ENCODE results near the gene CEP112.
"Not testable (repeated sequence)": the region's sequence is repeated elsewhere in the genome, so short reads cannot be mapped to it uniquely, and the experiment has no call there.

The CEP112 gene

GRCh38 chr17:66171172-66171571 is 20.8 kb downstream of the CEP112 start:
- DNase-seq (ENCODE audit: low read depth, low spot score) = no peak
- no peak overlapping the region for H3K4me3 ChIP-seq (ENCODE audit: low read depth, low read length)
- ChIA-PET POLR2A (no interaction called here), CTCF (no interaction called here)
- TF ChIP-seq CTCF (IDR thresholded peaks at IDR 0.05; ENCODE audit: insufficient read depth, low read length, missing control alignments) = no peak

GRCh38 chr17:66169839-66170238 is 22.1 kb downstream of the CEP112 start:
- no peak for TF ChIP-seq CTCF (IDR thresholded peaks at IDR 0.05; ENCODE audit: insufficient read depth, low read length, missing control alignments)
- POLR2A ChIA-PET = no interaction called here
- no peak overlapping the region for H3K4me3 ChIP-seq (ENCODE audit: low read depth, low read length)
- no peak for DNase-seq (ENCODE audit: low read depth, low spot score)
- CTCF ChIA-PET = interaction anchor here (1.8 to 8.5 kb wide), 2 partner anchors 874 to 937 kb away, joined by 7 to 98 read pairs; no protein-coding TSS in a partner anchor

GRCh38 chr17:66167189-66167815 is 24.6 kb downstream of the CEP112 start:
- H3K4me3 ChIP-seq (ENCODE audit: low read depth, low read length) = no peak overlapping the region
- ChIA-PET CTCF (interaction anchor here (0.8 to 8.5 kb wide), 7 partner anchors 17 to 937 kb away, joined by 3 to 107 read pairs (median 3); no protein-coding TSS in a partner anchor), POLR2A (interaction anchor here (0.7 kb wide), 1 partner anchor 695 kb away, joined by 3 read pairs; no protein-coding TSS in a partner anchor)
- no peak for TF ChIP-seq CTCF (IDR thresholded peaks at IDR 0.05; ENCODE audit: insufficient read depth, low read length, missing control alignments)
- DNase-seq (ENCODE audit: low read depth, low spot score) = no peak

DNA sequence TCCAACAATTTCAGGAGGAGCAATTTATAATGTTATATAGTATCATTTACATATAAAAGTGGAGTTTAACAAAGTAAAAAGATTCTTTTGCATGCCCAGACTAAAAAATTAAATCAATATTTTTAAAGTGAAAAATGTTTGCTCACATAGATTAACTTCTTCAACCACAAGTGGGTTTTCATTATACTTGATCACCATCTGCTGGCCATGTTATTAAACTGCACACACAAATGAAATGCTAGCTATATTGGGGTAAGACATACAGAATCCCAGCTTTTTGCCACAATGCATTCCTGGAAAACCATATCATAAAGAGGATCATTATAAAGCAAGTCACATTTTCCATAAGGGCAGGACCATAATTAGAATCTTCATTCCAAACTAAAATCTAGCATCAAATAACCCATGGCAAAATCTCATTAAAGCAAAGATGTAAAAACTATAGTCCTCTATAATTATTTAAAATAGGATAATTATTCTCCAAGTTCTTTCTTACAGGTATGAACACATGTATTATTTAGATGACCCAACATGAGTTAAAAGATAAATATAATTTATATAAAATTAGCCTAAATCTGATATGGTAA is 26.3 kb downstream of the CEP112 start:
- CTCF ChIA-PET = interaction anchor here (0.6 to 8.5 kb wide), 22 partner anchors 10 to 946 kb away, joined by 3 to 107 read pairs (median 4); no protein-coding TSS in a partner anchor
- peak; percentile 16 for DNase-seq (ENCODE audit: low read depth, low spot score)
- no peak overlapping the region for H3K4me3 ChIP-seq (ENCODE audit: low read depth, low read length)
- POLR2A ChIA-PET = no interaction called here
- TF ChIP-seq CTCF (IDR thresholded peaks at IDR 0.05; ENCODE audit: insufficient read depth, low read length, missing control alignments) = peak; percentile 46

DNA sequence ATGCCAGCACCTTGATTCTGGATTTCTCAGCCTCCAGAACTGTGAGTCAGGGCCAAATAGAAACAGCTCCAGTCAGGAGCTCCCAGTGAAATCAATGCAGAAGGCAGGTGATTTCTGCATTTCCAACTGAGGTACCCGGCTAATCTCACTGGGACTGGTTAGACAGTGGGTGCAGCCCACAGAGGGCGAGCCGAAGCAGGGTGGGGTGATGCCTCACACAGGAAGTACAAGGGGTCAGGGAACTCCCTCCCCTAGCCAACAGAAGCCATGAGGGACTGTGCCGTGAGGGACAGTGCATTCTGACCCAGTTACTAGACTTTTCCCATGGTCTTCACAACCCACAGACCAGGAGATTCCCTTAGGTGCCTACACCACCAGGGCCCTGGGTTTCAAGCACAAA is 36.9 kb downstream of the CEP112 start:
- DNase-seq (ENCODE audit: low read depth, low spot score); POLR2A ChIA-PET; H3K4me3 ChIP-seq (ENCODE audit: low read depth, low read length): not testable (repeated sequence)
- CTCF ChIA-PET = interaction anchor here (1.2 to 1.4 kb wide), 2 partner anchors 9 to 923 kb away, joined by 3 read pairs; no protein-coding TSS in a partner anchor

DNA sequence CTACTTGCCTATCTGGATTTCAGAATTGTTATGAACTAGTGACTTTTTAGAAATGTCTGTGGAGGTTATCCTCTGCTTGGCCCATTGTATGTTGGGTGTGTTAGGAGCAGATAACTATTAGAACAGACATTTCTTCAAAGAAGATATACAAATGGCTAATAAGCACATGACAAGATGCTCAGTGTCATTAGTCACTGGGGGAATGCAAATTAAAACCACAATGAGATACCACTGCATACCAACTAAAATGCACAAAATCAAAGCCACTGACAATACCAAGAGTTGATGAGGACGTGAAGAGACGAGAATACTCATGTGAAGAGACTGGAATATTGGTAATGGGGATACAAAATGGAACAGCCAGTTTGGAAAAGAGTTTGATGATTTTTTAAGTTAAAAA is 39.2 kb downstream of the CEP112 start:
- no peak for TF ChIP-seq CTCF (IDR thresholded peaks at IDR 0.05; ENCODE audit: insufficient read depth, low read length, missing control alignments)
- POLR2A ChIA-PET = no interaction called here
- H3K4me3 ChIP-seq (ENCODE audit: low read depth, low read length) = no peak overlapping the region
- no peak for DNase-seq (ENCODE audit: low read depth, low spot score)
- CTCF ChIA-PET = interaction anchor here (0.9 to 2.2 kb wide), 4 partner anchors 12 to 859 kb away, joined by 3 to 9 read pairs (median 4); no protein-coding TSS in a partner anchor
